Caco-2 (cell line): ENCODE data around the gene CBX4. TPM values are rescaled to one million over a fixed set of nuclear protein-coding genes. Genes with fewer than 3 reads are reported as not detected.

Experiments
- BruUV-seq: library from RNA; stranded (reverse); fragments of 400-500 nt; replicated peaks from 2 replicates; lab custom pipeline; 2021; lab: Mats Ljungman, UMichigan
- CTCF ChIA-PET: fragments of 300-600 bp; sonication (Branson Sonifier 250); formaldehyde crosslinking; loops from one replicate; lab custom pipeline; 2022; ENCODE audit warnings: antibody characterized with exemption; lab: Charles Lee
- POLR2A ChIA-PET: fragments of 300-600 bp; sonication (Branson Sonifier 250); formaldehyde crosslinking; loops from one replicate; lab custom pipeline; 2022; ENCODE audit warnings: antibody characterized with exemption; lab: Charles Lee
- DNase-seq, 2 experiments: peaks; one replicate each; pipeline versions ENCODE4 v3.0.0 to v3.0.0-alpha.2; 2020 to 2022
- H3K27me3 ChIP-seq: replicated peaks from 2 replicates; pipeline ENCODE4 v1.6.0; 2011; ENCODE audit warnings: low read length; ENCODE audit not compliant: control insufficient read depth, insufficient read depth
- H3K36me3 ChIP-seq: 2 replicates; pipeline ENCODE4 v1.5.1; 2011; ENCODE audit warnings: low read length; ENCODE audit not compliant: control insufficient read depth, insufficient read depth
- H3K4me1 ChIP-seq: fragments of 250-450 bp; sonication (Bioruptor Pico); 2 replicates; pipeline ENCODE4 v1.5.1; 2020; ENCODE audit warnings: mild to moderate bottlenecking
- H3K4me3 ChIP-seq: 2 replicates; pipeline ENCODE4 v1.5.1; 2011; ENCODE audit warnings: low read depth, mild to moderate bottlenecking, control low read depth, low read length
- H3K9me3 ChIP-seq: fragments of 250-450 bp; sonication (Bioruptor Pico); 2 replicates; pipeline ENCODE4 v1.5.1; 2020; ENCODE audit warnings: mild to moderate bottlenecking, moderate library complexity
- H3K27ac Mint-ChIP-seq: one replicate; pipeline ENCODE4 v1.8.0; 2022; ENCODE audit warnings: mixed read lengths; ENCODE audit not compliant: unreplicated experiment
- H3K27me3 Mint-ChIP-seq: one replicate; pipeline ENCODE4 v1.8.0; 2022; ENCODE audit warnings: mixed read lengths; ENCODE audit not compliant: insufficient read depth, unreplicated experiment
- H3K36me3 Mint-ChIP-seq: one replicate; pipeline ENCODE4 v1.8.0; 2022; ENCODE audit warnings: mild to moderate bottlenecking, mixed read lengths; ENCODE audit not compliant: insufficient read depth, unreplicated experiment
- H3K4me1 Mint-ChIP-seq: one replicate; pipeline ENCODE4 v1.8.0; 2022; ENCODE audit warnings: low read depth, mixed read lengths; ENCODE audit not compliant: unreplicated experiment
- H3K4me3 Mint-ChIP-seq: one replicate; pipeline ENCODE4 v1.8.0; 2022; ENCODE audit warnings: mild to moderate bottlenecking, moderate library complexity, mixed read lengths; ENCODE audit not compliant: unreplicated experiment
- H3K9me3 Mint-ChIP-seq: one replicate; pipeline ENCODE4 v1.8.0; 2022; ENCODE audit warnings: mixed read lengths; ENCODE audit not compliant: unreplicated experiment
- intact Hi-C: fragments of 100-400 bp; cut with micrococcal nuclease; formaldehyde crosslinking; loops from one replicate; pipeline ENCODE4 v1.10.0; 2022; ENCODE audit not compliant: unreplicated experiment
- total RNA-seq: library from RNA; stranded (reverse); gene quantifications from 2 replicates; pipeline ENCODE4 v1.2.3, GENCODE V29; 2022
- TF ChIP-seq, protein P1 (sequence below), 2 experiments: fragments of 200-600 bp in 1 of 2; IDR thresholded peaks; 1 replicate in 1 of 2; 2 replicates in 1 of 2; pipeline versions ENCODE4 v1.5.1 to v1.8.0; 2011 to 2022; ENCODE audit warnings: antibody characterized with exemption in 1 of 2, control low read depth in 1 of 2, inconsistent platforms in 1 of 2, low read depth in 1 of 2, low read length in 1 of 2, mild to moderate bottlenecking in 1 of 2, moderate library complexity in 1 of 2; ENCODE audit not compliant: insufficient read depth in 1 of 2, severe bottlenecking in 1 of 2, unreplicated experiment in 1 of 2

Gene CBX4
- total RNA-seq, 1 experiment from 2014 or later, result 114 TPM

DNA sequence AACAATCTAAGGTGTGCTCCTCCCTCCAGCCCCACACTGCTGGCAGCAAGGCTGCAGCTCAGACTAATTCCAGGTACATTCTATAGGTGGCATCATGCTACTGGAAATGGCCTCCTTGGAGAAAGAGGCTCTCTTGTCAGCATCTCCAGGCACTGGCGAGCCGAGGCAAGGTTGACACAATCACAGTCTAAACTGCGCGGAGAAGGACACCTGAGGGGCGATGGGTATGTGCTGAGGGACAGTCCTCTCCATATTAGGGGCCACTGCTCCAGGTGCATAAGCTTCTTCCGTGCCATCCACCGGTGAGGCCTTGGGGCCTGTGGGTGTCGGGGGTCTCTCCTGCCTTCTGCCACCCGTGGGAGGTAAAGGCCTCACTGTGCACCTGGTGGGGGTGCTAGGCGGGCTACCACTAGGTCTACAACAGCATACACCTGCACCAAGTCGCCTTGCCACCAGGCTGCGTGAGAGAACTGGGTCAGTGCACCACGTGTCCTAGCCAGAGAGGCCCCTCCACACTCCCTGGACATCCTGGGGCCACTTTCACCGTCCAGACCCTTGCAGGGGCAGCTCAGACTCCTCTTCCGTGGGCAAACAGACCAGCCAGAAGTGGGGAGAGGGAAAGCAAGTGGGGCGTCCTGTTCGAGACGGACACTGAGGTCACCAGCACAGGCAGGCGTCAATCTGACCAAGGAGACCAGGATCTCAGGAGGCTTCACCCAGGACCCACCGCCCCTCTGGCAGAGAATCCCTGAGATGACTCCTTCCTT lies 30.3 kb downstream of the CBX4 start:
- intact Hi-C loops, result loop anchor here (1.0 to 5.0 kb wide), 2 partner anchors 107 to 163 kb away; no protein-coding TSS in a partner anchor
- H3K9me3 Mint-ChIP-seq, result no peaks in the 10 kb centered on the region
- peak; percentile 60 to 67 for DNase-seq
- H3K4me3 Mint-ChIP-seq, result peak overlapping the region; percentile 58
- Histone ChIP-seq H3K27me3 (no peaks in the 10 kb centered on the region), H3K4me3 (no peak overlapping the region), H3K36me3 (no peaks in the 10 kb centered on the region), H3K9me3 (no peaks in the 10 kb centered on the region), H3K4me1 (peaks cover 30% of the 10 kb centered on the region)
- POLR2A ChIA-PET, result interaction anchor here (0.5 to 0.8 kb wide), 3 partner anchors 12 to 35 kb away, joined by 3 to 4 read pairs (median 4); partner anchors contain the start of genes CBX4 and CBX8
- TF ChIP-seq, protein P1, sequence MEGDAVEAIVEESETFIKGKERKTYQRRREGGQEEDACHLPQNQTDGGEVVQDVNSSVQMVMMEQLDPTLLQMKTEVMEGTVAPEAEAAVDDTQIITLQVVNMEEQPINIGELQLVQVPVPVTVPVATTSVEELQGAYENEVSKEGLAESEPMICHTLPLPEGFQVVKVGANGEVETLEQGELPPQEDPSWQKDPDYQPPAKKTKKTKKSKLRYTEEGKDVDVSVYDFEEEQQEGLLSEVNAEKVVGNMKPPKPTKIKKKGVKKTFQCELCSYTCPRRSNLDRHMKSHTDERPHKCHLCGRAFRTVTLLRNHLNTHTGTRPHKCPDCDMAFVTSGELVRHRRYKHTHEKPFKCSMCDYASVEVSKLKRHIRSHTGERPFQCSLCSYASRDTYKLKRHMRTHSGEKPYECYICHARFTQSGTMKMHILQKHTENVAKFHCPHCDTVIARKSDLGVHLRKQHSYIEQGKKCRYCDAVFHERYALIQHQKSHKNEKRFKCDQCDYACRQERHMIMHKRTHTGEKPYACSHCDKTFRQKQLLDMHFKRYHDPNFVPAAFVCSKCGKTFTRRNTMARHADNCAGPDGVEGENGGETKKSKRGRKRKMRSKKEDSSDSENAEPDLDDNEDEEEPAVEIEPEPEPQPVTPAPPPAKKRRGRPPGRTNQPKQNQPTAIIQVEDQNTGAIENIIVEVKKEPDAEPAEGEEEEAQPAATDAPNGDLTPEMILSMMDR (IDR thresholded peaks at IDR 0.05; ENCODE audit: insufficient read depth in 1 of 2, low read depth in 1 of 2, low read length in 1 of 2, severe bottlenecking in 1 of 2, unreplicated experiment in 1 of 2), result peak; percentile 19 to 32
- peaks cover 13% of the 10 kb centered on the region for H3K4me1 Mint-ChIP-seq
- TSS peak; percentile 59 for BruUV-seq
- H3K27me3 Mint-ChIP-seq, result no peaks in the 10 kb centered on the region
- CTCF ChIA-PET, result interaction anchor here (0.5 to 3.0 kb wide), 10 partner anchors 12 to 185 kb away, joined by 3 to 17 read pairs (median 5); partner anchors contain the start of genes CBX4 and CBX8
- H3K36me3 Mint-ChIP-seq, result no peaks in the 10 kb centered on the region
- no peak overlapping the region for H3K27ac Mint-ChIP-seq

DNA sequence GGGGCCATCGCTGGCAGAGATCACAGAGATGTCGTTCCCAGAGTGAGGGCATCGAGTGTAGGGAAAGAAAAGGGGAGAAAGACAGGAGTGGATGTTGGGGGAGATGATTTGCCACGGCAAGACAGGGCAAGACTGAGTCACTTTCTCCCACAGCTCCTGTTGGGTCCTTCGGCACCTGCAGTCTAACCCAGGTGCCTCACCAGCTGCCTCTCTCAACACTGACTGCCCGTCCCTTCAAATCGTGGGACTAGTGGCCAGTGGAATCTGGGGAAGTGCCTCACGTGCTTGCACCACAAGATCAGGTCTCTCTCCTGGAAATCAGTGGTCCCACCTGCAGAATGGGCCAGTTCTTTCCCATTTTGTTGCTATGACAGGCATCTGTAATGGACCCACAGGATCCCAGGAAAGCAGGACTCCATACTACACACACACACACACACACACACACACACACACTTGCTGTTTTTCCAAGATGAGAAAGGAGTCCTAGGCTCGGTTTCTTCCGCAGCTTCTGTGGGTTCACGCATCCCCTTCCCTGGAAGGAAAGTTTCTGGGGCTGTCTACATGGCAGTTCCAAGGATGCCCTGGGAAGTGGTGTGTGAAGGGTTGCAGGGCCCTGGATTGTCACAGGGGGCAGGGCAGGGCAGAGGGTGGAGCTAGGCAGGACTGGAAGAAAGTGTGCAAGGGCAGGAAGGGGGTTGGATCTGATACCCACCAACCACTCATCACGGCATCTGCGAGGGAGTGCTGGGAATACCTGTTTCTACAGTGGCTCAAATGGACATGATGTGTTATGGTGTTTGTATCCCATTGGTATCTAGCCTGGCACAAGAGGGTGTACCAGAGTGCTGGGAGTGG lies 32.1 kb downstream of the CBX4 start:
- H3K27me3 Mint-ChIP-seq, result no peaks in the 10 kb centered on the region
- peaks cover 11% of the 10 kb centered on the region for H3K4me1 Mint-ChIP-seq
- Histone ChIP-seq H3K9me3 (no peaks in the 10 kb centered on the region), H3K4me3 (no peak overlapping the region), H3K27me3 (no peaks in the 10 kb centered on the region), H3K36me3 (no peaks in the 10 kb centered on the region), H3K4me1 (peaks cover 27% of the 10 kb centered on the region)
- no peak overlapping the region for H3K27ac Mint-ChIP-seq
- H3K4me3 Mint-ChIP-seq, result no peak overlapping the region
- TF ChIP-seq, protein P1 (IDR thresholded peaks at IDR 0.05; ENCODE audit: insufficient read depth in 1 of 2, low read depth in 1 of 2, low read length in 1 of 2, severe bottlenecking in 1 of 2, unreplicated experiment in 1 of 2), result no peak
- CTCF ChIA-PET, result interaction anchor here (0.6 to 3.0 kb wide), 3 partner anchors 33 to 324 kb away, joined by 3 to 17 read pairs (median 6); no protein-coding TSS in a partner anchor
- no peaks in the 10 kb centered on the region for H3K9me3 Mint-ChIP-seq
- DNase-seq, result no peak
- POLR2A ChIA-PET, result no interaction called here
- intact Hi-C loops, result loop anchor here (5.0 kb wide), 1 partner anchor 165 kb away; no protein-coding TSS in a partner anchor
- no TSS peak for BruUV-seq
- H3K36me3 Mint-ChIP-seq, result peaks cover 6% of the 10 kb centered on the region

DNA sequence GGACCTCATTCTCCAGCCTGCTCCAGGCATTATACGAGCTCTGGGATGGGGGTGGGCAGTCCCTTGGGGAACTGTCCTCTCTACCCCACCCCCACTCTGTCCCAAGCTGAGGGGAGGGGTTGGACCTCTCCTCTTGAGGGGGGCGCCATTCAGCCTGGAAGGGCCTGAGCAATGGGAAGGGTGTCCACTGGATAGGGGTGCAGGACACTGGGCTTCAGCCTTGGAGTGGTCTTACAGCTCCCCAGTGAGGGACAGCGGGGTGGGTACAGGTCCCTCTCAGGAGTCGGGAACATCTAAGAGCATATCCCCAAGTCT lies 32.8 kb downstream of the CBX4 start:
- Mint-ChIP-seq H3K27me3 (no peaks in the 10 kb centered on the region), H3K4me3 (no peak overlapping the region), H3K9me3 (no peaks in the 10 kb centered on the region), H3K36me3 (peaks cover 6% of the 10 kb centered on the region), H3K27ac (no peak overlapping the region), H3K4me1 (peaks cover 8% of the 10 kb centered on the region)
- TF ChIP-seq, protein P1 (IDR thresholded peaks at IDR 0.05; ENCODE audit: insufficient read depth in 1 of 2, low read depth in 1 of 2, low read length in 1 of 2, severe bottlenecking in 1 of 2, unreplicated experiment in 1 of 2), result no peak
- ChIA-PET CTCF (interaction anchor here (3.0 kb wide), 1 partner anchor 34 kb away, joined by 17 read pairs; no protein-coding TSS in a partner anchor), POLR2A (no interaction called here)
- no peak for DNase-seq
- Histone ChIP-seq H3K36me3 (no peaks in the 10 kb centered on the region), H3K4me3 (no peak overlapping the region), H3K27me3 (no peaks in the 10 kb centered on the region), H3K9me3 (no peaks in the 10 kb centered on the region), H3K4me1 (peaks cover 27% of the 10 kb centered on the region)
- BruUV-seq, result no TSS peak
- intact Hi-C loops, result loop anchor here (5.0 kb wide), 1 partner anchor 166 kb away; no protein-coding TSS in a partner anchor
